ENCODE results near the gene SMIM11. TPM values are rescaled to one million over a fixed set of nuclear protein-coding genes. Genes with fewer than 3 reads are reported as not detected.
"Not testable (repeated sequence)": the region's sequence is repeated elsewhere in the genome, so short reads cannot be mapped to it uniquely, and the experiment has no call there.

Gene SMIM11
- total and polyA plus RNA-seq, 2 of the 4 experiments (the other 2 are of a cell fraction) = 3.6 to 8.8 TPM

DNA sequence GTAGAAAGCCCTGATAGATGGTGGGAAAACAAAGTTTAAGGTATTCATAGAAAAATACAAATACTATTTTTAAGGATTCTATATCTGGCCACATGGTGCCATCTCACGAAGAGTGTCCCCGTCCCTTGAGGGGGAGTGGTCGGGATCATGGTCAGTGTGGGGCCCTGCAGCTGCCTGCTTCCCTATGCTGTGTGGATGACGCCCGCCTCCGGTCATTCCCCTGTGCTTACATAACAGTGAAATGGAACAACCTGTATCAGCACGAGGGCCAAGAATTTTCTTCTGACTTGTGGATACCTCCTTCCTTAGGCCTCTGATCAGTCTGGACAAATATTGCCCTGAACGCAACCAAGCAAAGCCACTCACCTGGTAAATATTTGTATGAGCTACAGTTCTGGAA is 52.0 kb downstream of the SMIM11 start:
- CTCF ChIA-PET; POLR2A ChIA-PET (ENCODE audit: unreplicated experiment); H4K5ac ChIP-seq (ENCODE audit: low read depth, low read length); H3K18ac ChIP-seq (ENCODE audit: low read depth, low read length); H2AK9ac ChIP-seq (replicated peaks; ENCODE audit: low read depth, low read length, poor library complexity); H4K20me1 ChIP-seq (ENCODE audit: insufficient read depth, low read length); H3K27ac ChIP-seq (ENCODE audit: insufficient read depth, low read length); H4K8ac ChIP-seq (ENCODE audit: low read depth in 2 of 2, low read length in 2 of 2); in situ Hi-C loops (cut with MboI; ENCODE audit: low sequenced_read_pairs); H3K36me3 ChIP-seq (ENCODE audit: control insufficient read depth, insufficient read depth, low read length); H3K56ac ChIP-seq (ENCODE audit: extremely low read depth, insufficient read depth, low read length); H2BK20ac ChIP-seq (ENCODE audit: low read depth, low read length); dilution Hi-C loops (cut with HindIII; ENCODE audit: low sequenced_read_pairs, unreplicated experiment); H3K9me1 ChIP-seq (ENCODE audit: insufficient read depth, low read length); H3K14ac ChIP-seq (replicated peaks; ENCODE audit: low read depth, low read length); H3K79me1 ChIP-seq (ENCODE audit: low read depth in 1 of 2, low read length in 2 of 2); H3K4ac ChIP-seq (ENCODE audit: low read depth, low read length); H2BK5ac ChIP-seq (ENCODE audit: low read depth, low read length, poor library complexity, severe bottlenecking); H3K4me1 ChIP-seq (ENCODE audit: control insufficient read depth, insufficient read depth, low read length); H3K4me2 ChIP-seq (ENCODE audit: low read depth, low read length); DNase-seq; H3K23ac ChIP-seq (ENCODE audit: low read depth, low read length); H3K9ac ChIP-seq (ENCODE audit: low read depth, low read length); H4K91ac ChIP-seq (ENCODE audit: insufficient read depth, low read depth, low read length); H3K27me3 ChIP-seq (ENCODE audit: control insufficient read depth, insufficient read depth, low read length); H2AFZ ChIP-seq (replicated peaks; ENCODE audit: low read length, poor library complexity); BruUV-seq (replicated peaks); H2AK5ac ChIP-seq (ENCODE audit: low read depth, low read length); H2BK15ac ChIP-seq (ENCODE audit: low read depth, low read length); H3K4me3 ChIP-seq (ENCODE audit: insufficient read depth, low read depth, low read length); H3K9me3 ChIP-seq (ENCODE audit: control insufficient read depth, insufficient read depth, low read length); ATAC-seq (ENCODE audit: low read depth); intact Hi-C loops (cut with micrococcal nuclease); H2BK120ac ChIP-seq (ENCODE audit: low read depth, low read length): not testable (repeated sequence)
- no CpG with 5 or more reads among the region's 8 CpGs for WGBS, 2 experiments (ENCODE audit: extremely low coverage in 2 of 2, insufficient read length in 1 of 2)

DNA sequence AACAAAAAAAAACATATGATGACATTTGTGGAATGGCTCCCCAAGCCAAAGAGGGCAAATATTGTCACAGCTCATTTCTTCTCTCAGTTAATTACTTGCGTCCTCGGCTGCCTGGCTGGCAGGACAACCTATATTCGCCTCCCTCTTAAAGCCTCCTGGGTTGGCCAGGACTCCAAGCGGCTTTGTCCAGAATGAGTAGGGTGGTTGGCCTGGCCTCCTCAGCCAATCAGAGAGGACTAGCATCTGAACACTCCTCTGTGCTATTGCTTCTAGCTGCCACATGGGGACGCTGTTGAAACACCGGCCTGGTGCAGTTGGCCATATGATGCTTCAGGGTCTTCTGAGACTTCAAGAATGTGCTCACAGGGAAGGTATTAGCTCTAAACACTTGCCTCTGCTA is 53.1 kb downstream of the SMIM11 start:
- H3K23ac ChIP-seq (ENCODE audit: low read depth, low read length); H3K27me3 ChIP-seq (ENCODE audit: control insufficient read depth, insufficient read depth, low read length); POLR2A ChIA-PET (ENCODE audit: unreplicated experiment); H3K14ac ChIP-seq (replicated peaks; ENCODE audit: low read depth, low read length); H2AK5ac ChIP-seq (ENCODE audit: low read depth, low read length); H2BK15ac ChIP-seq (ENCODE audit: low read depth, low read length); H2AK9ac ChIP-seq (replicated peaks; ENCODE audit: low read depth, low read length, poor library complexity); H3K9me1 ChIP-seq (ENCODE audit: insufficient read depth, low read length); H4K20me1 ChIP-seq (ENCODE audit: insufficient read depth, low read length); H3K56ac ChIP-seq (ENCODE audit: extremely low read depth, insufficient read depth, low read length); H4K8ac ChIP-seq (ENCODE audit: low read depth in 2 of 2, low read length in 2 of 2); H2BK5ac ChIP-seq (ENCODE audit: low read depth, low read length, poor library complexity, severe bottlenecking); H3K4ac ChIP-seq (ENCODE audit: low read depth, low read length); H3K9me3 ChIP-seq (ENCODE audit: control insufficient read depth, insufficient read depth, low read length); H4K5ac ChIP-seq (ENCODE audit: low read depth, low read length); BruUV-seq (replicated peaks); H3K9ac ChIP-seq (ENCODE audit: low read depth, low read length); H3K4me2 ChIP-seq (ENCODE audit: low read depth, low read length); DNase-seq; H2BK120ac ChIP-seq (ENCODE audit: low read depth, low read length); in situ Hi-C loops (cut with MboI; ENCODE audit: low sequenced_read_pairs); H4K91ac ChIP-seq (ENCODE audit: insufficient read depth, low read depth, low read length); dilution Hi-C loops (cut with HindIII; ENCODE audit: low sequenced_read_pairs, unreplicated experiment); H3K36me3 ChIP-seq (ENCODE audit: control insufficient read depth, insufficient read depth, low read length); CTCF ChIA-PET; H3K4me1 ChIP-seq (ENCODE audit: control insufficient read depth, insufficient read depth, low read length); H3K4me3 ChIP-seq (ENCODE audit: insufficient read depth, low read depth, low read length); intact Hi-C loops (cut with micrococcal nuclease); H3K18ac ChIP-seq (ENCODE audit: low read depth, low read length); H2BK20ac ChIP-seq (ENCODE audit: low read depth, low read length); H2AFZ ChIP-seq (replicated peaks; ENCODE audit: low read length, poor library complexity); H3K27ac ChIP-seq (ENCODE audit: insufficient read depth, low read length); H3K79me1 ChIP-seq (ENCODE audit: low read depth in 1 of 2, low read length in 2 of 2); ATAC-seq (ENCODE audit: low read depth): not testable (repeated sequence)
- no CpG with 5 or more reads among the region's 6 CpGs for WGBS, 2 experiments (ENCODE audit: extremely low coverage in 2 of 2, insufficient read length in 1 of 2)

Measured in IMR-90 (cell line).